T-cell (primary cell): ENCODE measurements around the gene ECEL1. TPM values are rescaled to one million over a fixed set of nuclear protein-coding genes. Genes with fewer than 3 reads are reported as not detected.

Experiments used
- ATAC-seq, 4 experiments: fragments of 200-7000 bp in 3 of 4; fragments of 150-1000 bp in 1 of 4; cut with Tn5 transposase; replicated peaks in 1 of 4; 1 replicate in 3 of 4; 2 replicates in 1 of 4; pipeline ENCODE4 v1.10.0; 2021; ENCODE audit warnings: moderate library complexity in 3 of 4, mild to moderate bottlenecking in 2 of 4, moderate number of reproducible peaks in 1 of 4
- CTCF ChIA-PET, 2 donors: fragments of 300-600 bp; sonication (Branson Sonifier 250); formaldehyde crosslinking; loops; one replicate each; lab custom pipeline; 2022; ENCODE audit warnings: antibody characterized with exemption in 2 of 2; lab: Charles Lee
- POLR2A ChIA-PET, 2 donors: fragments of 300-600 bp; sonication (Branson Sonifier 250); formaldehyde crosslinking; loops; one replicate each; lab custom pipeline; 2022; ENCODE audit warnings: antibody characterized with exemption in 2 of 2; lab: Charles Lee
- DNase-seq, 35 experiments: peaks; one replicate each; pipeline versions ENCODE4 v3.0.0 to v3.0.0-alpha.2; 2013 to 2023
- H3K27ac ChIP-seq: one replicate; pipeline ENCODE4 v1.5.1; 2013; ENCODE audit warnings: low read length
- H3K27me3 ChIP-seq, 2 experiments: replicated peaks in 1 of 2; 1 replicate in 1 of 2; 2 replicates in 1 of 2; pipeline versions ENCODE4 v1.6.1 to v1.7.0; 2013; ENCODE audit warnings: low read length in 1 of 2, mixed read lengths in 1 of 2; ENCODE audit not compliant: control insufficient read depth in 2 of 2, insufficient read depth in 2 of 2; ENCODE audit errors: extremely low read depth in 1 of 2
- H3K36me3 ChIP-seq, 2 donors: 1 replicate in 1 of 2; 2 replicates in 1 of 2; pipeline versions ENCODE4 v1.6.1 to v1.7.0; 2013; ENCODE audit warnings: low read length in 1 of 2; ENCODE audit not compliant: control insufficient read depth in 2 of 2, insufficient read depth in 1 of 2; ENCODE audit errors: extremely low read depth in 1 of 2
- H3K4me1 ChIP-seq, 2 experiments: 1 replicate in 1 of 2; 2 replicates in 1 of 2; pipeline versions ENCODE4 v1.6.1 to v1.7.0; 2013; ENCODE audit warnings: low read length in 2 of 2, mixed read lengths in 1 of 2; ENCODE audit not compliant: insufficient read depth in 2 of 2, control insufficient read depth in 1 of 2; ENCODE audit errors: extremely low read depth in 1 of 2
- H3K4me3 ChIP-seq, 2 donors: 1 replicate in 1 of 2; 2 replicates in 1 of 2; pipeline versions ENCODE4 v1.5.1 to v1.7.0; 2013; ENCODE audit warnings: mild to moderate bottlenecking in 2 of 2, low read length in 1 of 2, moderate library complexity in 1 of 2; ENCODE audit not compliant: control insufficient read depth in 1 of 2; ENCODE audit errors: extremely low read depth in 1 of 2
- H3K9me3 ChIP-seq: 2 replicates; pipeline ENCODE4 v1.7.0; 2013
- H3K27ac Mint-ChIP-seq, 2 donors: one replicate each; pipeline ENCODE4 v1.8.0; 2020 to 2021; ENCODE audit warnings: mild to moderate bottlenecking in 2 of 2, mixed read lengths in 2 of 2
- H3K27me3 Mint-ChIP-seq, 2 donors: one replicate each; pipeline ENCODE4 v1.8.0; 2021 to 2022; ENCODE audit warnings: mixed read lengths in 2 of 2
- H3K36me3 Mint-ChIP-seq: one replicate; pipeline ENCODE4 v1.8.0; 2021; ENCODE audit warnings: mixed read lengths
- H3K4me1 Mint-ChIP-seq, 3 donors: one replicate each; pipeline ENCODE4 v1.8.0; 2020 to 2022; ENCODE audit warnings: mixed read lengths in 3 of 3, mild to moderate bottlenecking in 1 of 3
- H3K4me3 Mint-ChIP-seq, 3 donors: one replicate each; pipeline ENCODE4 v1.8.0; 2020 to 2022; ENCODE audit warnings: mild to moderate bottlenecking in 3 of 3, mixed read lengths in 3 of 3, moderate library complexity in 3 of 3
- H3K9me3 Mint-ChIP-seq, 3 donors: one replicate each; pipeline ENCODE4 v1.8.0; 2020 to 2022; ENCODE audit warnings: mixed read lengths in 3 of 3
- WGBS: methylation state at CpG from one replicate; pipeline ENCODE4 v1.1.5; 2013; ENCODE audit warnings: missing lambda C conversion rate; ENCODE audit not compliant: insufficient coverage; 5-methylcytosine and 5-hydroxymethylcytosine counted together
- total RNA-seq, 35 experiments: library from RNA in 6 of 35; stranded (reverse) in 6 of 35; fragments of 120-200 nt in 1 of 35; gene quantifications; one replicate each; pipeline versions ENCODE4 v1.2.1 to v1.2.4 and lab custom pipeline; 2013 to 2026

Gene ECEL1
- total RNA-seq, 5 donors from 2014 or later (not counting 1 experiment from before 2014, with no cell fraction given), result 0.15 to 0.19 TPM; not detected in 3

GRCh38 chr2:232508251-232508650 lies 20.6 kb upstream of the ECEL1 start:
- DNase-seq (no peak), ATAC-seq (no peak)
- Histone ChIP-seq H3K27me3 (peaks cover 3 to 59% of the 10 kb centered on the region in 2 experiments), H3K36me3 (no peaks in the 10 kb centered on the region), H3K4me1 (peaks cover 0 to 5% of the 10 kb centered on the region in 2 experiments), H3K4me3 (no peak overlapping the region), H3K27ac (no peak overlapping the region), H3K9me3 (no peaks in the 10 kb centered on the region)
- H3K27ac Mint-ChIP-seq, result no peak overlapping the region
- no peaks in the 10 kb centered on the region for H3K9me3 Mint-ChIP-seq
- ChIA-PET CTCF (no interaction called here), POLR2A (no interaction called here)
- H3K27me3 Mint-ChIP-seq, result peaks cover 31 to 44% of the 10 kb centered on the region in 2 donors
- H3K36me3 Mint-ChIP-seq, result no peaks in the 10 kb centered on the region
- peaks cover 0 to 8% (median 3%) of the 10 kb centered on the region in 3 donors for H3K4me1 Mint-ChIP-seq
- H3K4me3 Mint-ChIP-seq, result no peak overlapping the region
- no CpG with 5 or more reads among the region's 7 CpGs for WGBS

- H3K27me3 Mint-ChIP-seq, result peaks cover 37 to 46% of the 10 kb centered on the region in 2 donors
- DNase-seq (no peak), ATAC-seq (no peak)
- POLR2A ChIA-PET, result no interaction called here
- no peak overlapping the region for H3K4me3 Mint-ChIP-seq
- Histone ChIP-seq H3K9me3 (no peaks in the 10 kb centered on the region), H3K4me3 (no peak overlapping the region), H3K4me1 (peaks cover 0 to 14% of the 10 kb centered on the region in 2 experiments), H3K36me3 (no peaks in the 10 kb centered on the region), H3K27me3 (peaks cover 3 to 55% of the 10 kb centered on the region in 2 experiments), H3K27ac (no peak overlapping the region)
- CTCF ChIA-PET, result interaction anchor here in 1 of 2 donors (0.6 kb wide), 1 partner anchor 14 kb away, joined by 3 read pairs; no protein-coding TSS in a partner anchor
- H3K4me1 Mint-ChIP-seq, result peaks cover 6 to 12% (median 8%) of the 10 kb centered on the region in 3 donors
- no peaks in the 10 kb centered on the region for H3K9me3 Mint-ChIP-seq
- no peak overlapping the region for H3K27ac Mint-ChIP-seq
- H3K36me3 Mint-ChIP-seq, result no peaks in the 10 kb centered on the region
- 71% methylated on average over 2 of the region's 4 CpGs for WGBS
These were observed 19.1 kb upstream of the ECEL1 start for GRCh38 chr2:232506709-232507108.

GRCh38 chr2:232505856-232506255 lies 18.2 kb upstream of the ECEL1 start:
- Mint-ChIP-seq H3K36me3 (no peaks in the 10 kb centered on the region), H3K4me3 (no peak overlapping the region), H3K27ac (no peak overlapping the region), H3K4me1 (peaks cover 6 to 12% (median 8%) of the 10 kb centered on the region in 3 donors), H3K27me3 (peaks cover 37 to 54% of the 10 kb centered on the region in 2 donors), H3K9me3 (no peaks in the 10 kb centered on the region)
- Histone ChIP-seq H3K9me3 (no peaks in the 10 kb centered on the region), H3K4me1 (peaks cover 0 to 14% of the 10 kb centered on the region in 2 experiments), H3K27me3 (peaks cover 3 to 60% of the 10 kb centered on the region in 2 experiments), H3K27ac (no peak overlapping the region), H3K36me3 (no peaks in the 10 kb centered on the region), H3K4me3 (no peak overlapping the region)
- 46% methylated on average over 10 of the region's 10 CpGs for WGBS
- CTCF ChIA-PET, result interaction anchor here in 1 of 2 donors (0.6 kb wide), 1 partner anchor 655 kb away, joined by 3 read pairs; no protein-coding TSS in a partner anchor
- DNase-seq, result no peak
- POLR2A ChIA-PET, result no interaction called here
- ATAC-seq, result no peak

GRCh38 chr2:232504438-232504837 lies 16.8 kb upstream of the ECEL1 start:
- ATAC-seq (no peak), DNase-seq (no peak)

GRCh38 chr2:232503809-232504323 lies 16.2 kb upstream of the ECEL1 start:
- CTCF ChIA-PET, result no interaction called here
- Histone ChIP-seq H3K9me3 (no peaks in the 10 kb centered on the region), H3K4me1 (peaks cover 0 to 14% of the 10 kb centered on the region in 2 experiments), H3K4me3 (peak overlapping the region in 1 of 2 donors; percentile 27), H3K36me3 (no peaks in the 10 kb centered on the region), H3K27me3 (peaks cover 3 to 78% of the 10 kb centered on the region in 2 experiments), H3K27ac (no peak overlapping the region)
- H3K27me3 Mint-ChIP-seq, result peaks cover 33 to 65% of the 10 kb centered on the region in 2 donors
- POLR2A ChIA-PET, result no interaction called here
- DNase-seq (no peak), ATAC-seq (no peak)
- H3K4me3 Mint-ChIP-seq, result peak overlapping the region; percentile 13 to 75 (median 34)
- no peaks in the 10 kb centered on the region for H3K36me3 Mint-ChIP-seq
- 7% methylated on average over 14 of the region's 16 CpGs for WGBS
- peaks cover 6 to 12% (median 8%) of the 10 kb centered on the region in 3 donors for H3K4me1 Mint-ChIP-seq
- no peak overlapping the region for H3K27ac Mint-ChIP-seq
- no peaks in the 10 kb centered on the region for H3K9me3 Mint-ChIP-seq

More at GRCh38 chr2:232504438-232504837, 16.8 kb upstream of the ECEL1 start:
- ChIA-PET CTCF (no interaction called here), POLR2A (no interaction called here)
- H3K27ac ChIP-seq, result no peak overlapping the region
- H3K9me3 Mint-ChIP-seq, result no peaks in the 10 kb centered on the region
- no peak overlapping the region for H3K4me3 ChIP-seq
- peaks cover 3 to 73% of the 10 kb centered on the region in 2 experiments for H3K27me3 ChIP-seq
- 100% methylated on average over 1 of the region's 2 CpGs for WGBS
- H3K27me3 Mint-ChIP-seq, result peaks cover 38 to 65% of the 10 kb centered on the region in 2 donors
- H3K9me3 ChIP-seq, result no peaks in the 10 kb centered on the region
- peaks cover 6 to 12% (median 8%) of the 10 kb centered on the region in 3 donors for H3K4me1 Mint-ChIP-seq
- no peaks in the 10 kb centered on the region for H3K36me3 ChIP-seq
- H3K4me1 ChIP-seq, result peaks cover 0 to 14% of the 10 kb centered on the region in 2 experiments
- no peaks in the 10 kb centered on the region for H3K36me3 Mint-ChIP-seq
- no peak overlapping the region for H3K27ac Mint-ChIP-seq
- peak overlapping the region in 1 of 3 donors; percentile 75 for H3K4me3 Mint-ChIP-seq

- CTCF ChIA-PET, result no interaction called here
- peak in 3 of 4 experiments; percentile 39 to 85 (median 46) for ATAC-seq
- H3K4me3 ChIP-seq, result peak overlapping the region; percentile 10 to 27
These were observed 15.5 kb upstream of the ECEL1 start for GRCh38 chr2:232502911-232503808.

More at GRCh38 chr2:232502911-232503808, 15.5 kb upstream of the ECEL1 start:
- Mint-ChIP-seq H3K4me1 (peaks cover 6 to 12% (median 8%) of the 10 kb centered on the region in 3 donors), H3K4me3 (peak overlapping the region; percentile 34 to 75 (median 37)), H3K27ac (no peak overlapping the region), H3K9me3 (no peaks in the 10 kb centered on the region), H3K36me3 (no peaks in the 10 kb centered on the region), H3K27me3 (peaks cover 31 to 65% of the 10 kb centered on the region in 2 donors)
- no peak overlapping the region for H3K27ac ChIP-seq
- H3K36me3 ChIP-seq, result no peaks in the 10 kb centered on the region
- POLR2A ChIA-PET, result no interaction called here
- peaks cover 3 to 80% of the 10 kb centered on the region in 2 experiments for H3K27me3 ChIP-seq
- no peaks in the 10 kb centered on the region for H3K9me3 ChIP-seq
- H3K4me1 ChIP-seq, result peaks cover 0 to 14% of the 10 kb centered on the region in 2 experiments
- peak in 30 of 35 experiments; percentile 15 to 75 (median 42) for DNase-seq
- 2% methylated on average over 49 of the region's 75 CpGs for WGBS
